ENCODE data around the gene WWC1. TPM values are rescaled to one million over a fixed set of nuclear protein-coding genes. Genes with fewer than 3 reads are reported as not detected.

Gene WWC1
- total RNA-seq, 1 donor from 2014 or later = 2.2 TPM

DNA sequence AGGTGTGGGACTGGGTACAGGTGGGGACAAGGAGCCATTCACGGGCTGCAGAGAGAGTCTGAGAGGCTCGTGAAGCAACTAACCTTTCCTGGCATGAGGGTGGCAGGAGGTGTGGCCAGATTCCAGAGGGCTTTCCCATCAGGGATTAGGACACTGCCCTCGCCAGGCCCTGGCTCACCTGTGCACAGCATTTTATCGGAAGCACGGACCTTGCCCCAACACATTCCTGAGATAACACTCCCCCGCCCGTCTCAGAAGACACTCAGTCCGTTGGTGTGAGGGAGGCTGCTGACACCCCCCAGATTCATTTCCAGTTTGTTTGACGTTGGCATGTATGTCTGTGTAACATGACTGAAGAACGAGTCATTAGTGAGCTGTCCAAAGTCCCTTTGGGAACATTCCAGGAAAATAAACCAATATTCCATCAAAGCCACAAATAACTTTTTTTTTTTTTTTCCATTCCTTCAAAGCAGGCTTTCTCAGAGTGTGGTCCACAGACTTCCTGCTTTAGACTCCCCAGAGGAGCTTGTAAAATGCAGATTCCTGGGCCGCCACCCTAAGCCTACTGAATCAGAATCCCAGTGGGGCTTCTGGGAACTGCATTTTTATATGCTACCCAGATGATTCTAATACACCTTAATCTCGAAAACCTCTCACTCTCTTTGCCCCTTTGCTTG, 23.4 kb downstream of the WWC1 start:
- no peak overlapping the region for H3K4me3 Mint-ChIP-seq (ENCODE audit: unreplicated experiment)
- no peak overlapping the region for H3K27ac Mint-ChIP-seq (ENCODE audit: unreplicated experiment)
- no peak for DNase-seq (ENCODE audit: extremely low spot score, unreplicated experiment)
- H3K27me3 Mint-ChIP-seq (ENCODE audit: unreplicated experiment) = no peaks in the 10 kb centered on the region
- TF ChIP-seq, protein P1, sequence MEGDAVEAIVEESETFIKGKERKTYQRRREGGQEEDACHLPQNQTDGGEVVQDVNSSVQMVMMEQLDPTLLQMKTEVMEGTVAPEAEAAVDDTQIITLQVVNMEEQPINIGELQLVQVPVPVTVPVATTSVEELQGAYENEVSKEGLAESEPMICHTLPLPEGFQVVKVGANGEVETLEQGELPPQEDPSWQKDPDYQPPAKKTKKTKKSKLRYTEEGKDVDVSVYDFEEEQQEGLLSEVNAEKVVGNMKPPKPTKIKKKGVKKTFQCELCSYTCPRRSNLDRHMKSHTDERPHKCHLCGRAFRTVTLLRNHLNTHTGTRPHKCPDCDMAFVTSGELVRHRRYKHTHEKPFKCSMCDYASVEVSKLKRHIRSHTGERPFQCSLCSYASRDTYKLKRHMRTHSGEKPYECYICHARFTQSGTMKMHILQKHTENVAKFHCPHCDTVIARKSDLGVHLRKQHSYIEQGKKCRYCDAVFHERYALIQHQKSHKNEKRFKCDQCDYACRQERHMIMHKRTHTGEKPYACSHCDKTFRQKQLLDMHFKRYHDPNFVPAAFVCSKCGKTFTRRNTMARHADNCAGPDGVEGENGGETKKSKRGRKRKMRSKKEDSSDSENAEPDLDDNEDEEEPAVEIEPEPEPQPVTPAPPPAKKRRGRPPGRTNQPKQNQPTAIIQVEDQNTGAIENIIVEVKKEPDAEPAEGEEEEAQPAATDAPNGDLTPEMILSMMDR (IDR thresholded peaks at IDR 0.05) = no peak
- H3K4me1 Mint-ChIP-seq (ENCODE audit: unreplicated experiment) = peaks cover 12% of the 10 kb centered on the region
- H3K36me3 Mint-ChIP-seq (ENCODE audit: unreplicated experiment) = no peaks in the 10 kb centered on the region
- H3K9me3 Mint-ChIP-seq (ENCODE audit: unreplicated experiment) = no peaks in the 10 kb centered on the region

DNA sequence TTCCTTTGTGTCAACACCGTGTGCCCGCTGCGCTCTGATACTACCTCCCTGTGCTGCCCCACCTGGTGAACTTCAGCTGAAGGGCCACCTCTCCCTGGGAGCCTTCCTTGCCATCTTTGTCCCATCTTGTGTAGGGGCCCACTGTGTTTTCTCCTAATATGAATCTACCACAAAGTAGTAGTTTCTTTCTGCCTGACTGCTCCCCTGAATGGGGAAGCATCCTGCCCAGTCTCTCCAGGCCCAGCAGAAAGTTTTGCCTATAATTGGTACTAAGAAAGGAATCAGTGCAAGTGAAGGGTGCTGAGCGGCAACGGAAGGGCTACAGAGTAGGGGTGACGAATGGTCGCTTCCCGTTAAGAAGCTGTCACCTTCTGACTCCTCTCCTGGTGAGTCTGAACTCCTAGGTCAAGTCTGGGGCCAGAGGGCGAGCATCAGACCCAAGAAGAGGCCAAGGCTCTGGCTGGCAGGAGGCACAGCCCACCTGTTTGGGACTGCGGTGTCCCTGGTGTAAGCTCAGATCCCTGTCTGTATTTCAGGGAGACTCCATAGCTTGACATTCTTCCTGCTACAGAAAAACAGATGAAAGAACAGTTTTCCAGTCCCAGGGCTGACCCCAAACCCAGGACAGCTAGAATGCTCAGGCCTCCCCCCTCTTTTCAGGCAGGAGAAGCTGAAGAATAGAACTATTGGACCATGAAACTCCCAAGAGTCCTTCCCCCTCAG, 24.1 kb downstream of the WWC1 start:
- TF ChIP-seq, protein P1 (IDR thresholded peaks at IDR 0.05) = no peak
- H3K27me3 Mint-ChIP-seq (ENCODE audit: unreplicated experiment) = no peaks in the 10 kb centered on the region
- peaks cover 12% of the 10 kb centered on the region for H3K4me1 Mint-ChIP-seq (ENCODE audit: unreplicated experiment)
- no peaks in the 10 kb centered on the region for H3K9me3 Mint-ChIP-seq (ENCODE audit: unreplicated experiment)
- H3K36me3 Mint-ChIP-seq (ENCODE audit: unreplicated experiment) = no peaks in the 10 kb centered on the region
- no peak overlapping the region for H3K27ac Mint-ChIP-seq (ENCODE audit: unreplicated experiment)
- H3K4me3 Mint-ChIP-seq (ENCODE audit: unreplicated experiment) = no peak overlapping the region
- no peak for DNase-seq (ENCODE audit: extremely low spot score, unreplicated experiment)

DNA sequence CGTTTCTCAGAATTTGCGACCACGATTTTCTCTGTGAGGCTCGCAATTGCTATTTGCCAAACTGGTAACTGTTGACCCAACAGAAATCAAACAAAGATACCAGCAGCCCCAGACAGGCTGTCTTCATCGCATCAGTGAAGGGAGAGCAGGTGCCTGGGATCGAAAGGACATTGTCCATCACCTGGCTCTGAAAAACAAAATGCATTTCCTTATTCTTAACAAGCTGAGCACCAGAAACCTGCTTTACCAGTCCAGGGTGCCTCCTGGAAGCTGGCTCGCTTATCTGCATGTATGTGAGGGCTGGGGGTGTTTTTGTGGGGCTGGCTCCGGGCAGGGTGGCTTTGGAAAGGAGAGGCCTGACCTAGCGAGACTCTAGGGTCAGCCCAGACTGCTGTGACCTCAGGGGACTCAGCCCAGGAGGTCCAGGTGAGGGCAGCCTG, 24.7 kb downstream of the WWC1 start:
- peaks cover 12% of the 10 kb centered on the region for H3K4me1 Mint-ChIP-seq (ENCODE audit: unreplicated experiment)
- H3K27me3 Mint-ChIP-seq (ENCODE audit: unreplicated experiment) = no peaks in the 10 kb centered on the region
- no peaks in the 10 kb centered on the region for H3K36me3 Mint-ChIP-seq (ENCODE audit: unreplicated experiment)
- H3K9me3 Mint-ChIP-seq (ENCODE audit: unreplicated experiment) = no peaks in the 10 kb centered on the region
- TF ChIP-seq, protein P1 (IDR thresholded peaks at IDR 0.05) = no peak
- no peak overlapping the region for H3K4me3 Mint-ChIP-seq (ENCODE audit: unreplicated experiment)
- no peak for DNase-seq (ENCODE audit: extremely low spot score, unreplicated experiment)
- H3K27ac Mint-ChIP-seq (ENCODE audit: unreplicated experiment) = no peak overlapping the region

DNA sequence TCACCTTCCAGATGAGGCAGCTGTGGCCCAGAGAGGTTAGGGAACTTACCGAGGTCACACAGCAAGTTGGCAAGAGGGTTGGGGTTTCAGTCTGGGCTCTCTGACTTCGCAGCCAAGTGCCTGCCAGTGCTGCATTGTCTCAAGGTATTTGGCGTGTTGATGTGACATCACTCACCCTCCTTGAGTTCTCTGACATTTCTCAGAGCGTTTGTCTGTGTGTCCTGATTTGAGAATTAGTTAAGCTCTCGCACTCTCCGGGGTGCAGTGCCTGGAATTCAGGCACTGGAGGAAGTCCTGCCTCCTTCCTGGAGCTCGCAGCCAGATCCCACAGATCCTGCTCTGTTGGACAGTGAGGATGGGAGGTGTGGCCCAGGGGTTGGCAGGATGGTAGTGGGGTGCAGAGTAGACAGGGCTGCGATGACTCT, 25.7 kb downstream of the WWC1 start:
- no peaks in the 10 kb centered on the region for H3K36me3 Mint-ChIP-seq (ENCODE audit: unreplicated experiment)
- no peak for DNase-seq (ENCODE audit: extremely low spot score, unreplicated experiment)
- no peak overlapping the region for H3K27ac Mint-ChIP-seq (ENCODE audit: unreplicated experiment)
- peaks cover 12% of the 10 kb centered on the region for H3K4me1 Mint-ChIP-seq (ENCODE audit: unreplicated experiment)
- no peaks in the 10 kb centered on the region for H3K27me3 Mint-ChIP-seq (ENCODE audit: unreplicated experiment)
- H3K4me3 Mint-ChIP-seq (ENCODE audit: unreplicated experiment) = no peak overlapping the region
- no peaks in the 10 kb centered on the region for H3K9me3 Mint-ChIP-seq (ENCODE audit: unreplicated experiment)
- TF ChIP-seq, protein P1 (IDR thresholded peaks at IDR 0.05) = no peak

DNA sequence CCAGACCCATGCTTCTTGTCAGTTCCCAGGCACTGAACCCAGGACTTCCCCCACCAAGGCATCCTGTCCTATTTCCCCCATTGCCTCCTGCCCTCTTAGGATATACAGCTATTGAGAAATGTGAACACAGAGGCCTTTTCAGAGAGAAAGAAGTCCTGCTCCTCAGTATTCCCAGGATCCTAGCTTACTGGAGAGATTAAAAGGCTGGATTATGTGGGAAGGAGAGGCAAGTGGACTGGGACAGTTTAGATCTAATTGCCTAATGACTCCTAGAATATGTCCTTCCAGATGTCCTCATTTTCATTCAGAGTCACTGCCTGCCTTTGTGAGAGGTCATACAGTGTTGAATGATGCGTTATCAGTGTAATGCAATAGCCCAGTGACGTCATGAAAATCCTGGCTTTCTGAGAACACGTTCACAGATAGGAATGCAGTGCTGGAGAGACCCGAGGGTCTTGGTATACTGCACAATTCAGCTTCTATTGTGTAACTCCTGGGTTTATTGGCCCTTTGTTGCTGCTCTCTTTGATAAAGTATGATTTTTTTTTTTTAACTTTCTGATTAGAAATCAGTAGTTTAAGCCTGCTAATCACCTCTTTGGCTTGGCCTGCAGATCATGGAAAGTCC, 26.2 kb downstream of the WWC1 start:
- Mint-ChIP-seq H3K27me3 (ENCODE audit: unreplicated experiment) (no peaks in the 10 kb centered on the region), H3K4me3 (ENCODE audit: unreplicated experiment) (no peak overlapping the region), H3K27ac (ENCODE audit: unreplicated experiment) (no peak overlapping the region), H3K4me1 (ENCODE audit: unreplicated experiment) (peaks cover 12% of the 10 kb centered on the region), H3K36me3 (ENCODE audit: unreplicated experiment) (no peaks in the 10 kb centered on the region), H3K9me3 (ENCODE audit: unreplicated experiment) (no peaks in the 10 kb centered on the region)
- TF ChIP-seq, protein P1 (IDR thresholded peaks at IDR 0.05) = no peak
- DNase-seq (ENCODE audit: extremely low spot score, unreplicated experiment) = no peak
